ENCODE data around the gene COL9A3.

Gene COL9A3

DNA sequence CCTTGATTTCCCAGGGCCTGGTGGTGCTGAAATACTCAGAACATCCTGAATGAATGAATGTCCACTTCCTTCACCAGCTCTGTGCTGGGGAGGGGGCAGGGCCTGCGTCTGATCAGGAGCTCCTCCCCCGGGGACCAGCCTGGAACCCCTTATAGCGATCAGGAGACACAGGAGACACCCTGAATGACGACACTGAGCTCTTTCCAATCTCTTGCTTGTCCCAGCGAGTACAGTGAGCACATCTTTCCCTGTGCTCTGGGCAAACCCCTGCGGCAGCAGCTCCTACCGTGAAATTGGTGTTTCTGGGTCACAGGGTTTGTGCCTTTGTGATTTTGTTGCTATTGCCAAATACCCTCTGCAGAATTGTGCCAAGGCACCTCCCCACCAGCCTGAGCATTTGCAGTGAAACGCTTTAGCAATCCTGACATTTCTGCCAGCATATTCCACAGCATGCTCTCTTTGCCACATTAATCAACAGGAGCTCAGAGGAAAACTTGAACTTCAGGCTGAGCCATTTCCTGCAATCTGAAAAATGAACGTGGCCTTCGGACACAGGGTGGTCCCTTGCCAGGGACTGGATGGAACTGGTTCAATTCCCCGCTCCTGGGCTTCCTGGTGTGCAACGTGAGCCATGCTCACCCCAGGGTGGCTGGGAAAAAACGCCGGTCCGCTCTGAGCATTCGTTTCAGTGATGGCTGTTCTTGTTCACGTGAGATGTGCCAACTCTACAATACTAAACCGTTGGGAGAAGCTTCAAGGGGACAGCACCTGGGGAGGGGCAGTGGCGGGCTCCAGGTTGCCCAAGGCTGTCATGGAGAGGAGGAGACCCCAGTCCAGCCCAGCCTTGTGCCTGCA, 43.6 kb upstream of the COL9A3 start:
- Histone ChIP-seq H3K4me3 (ENCODE audit: low read length) (no peak overlapping the region), H3K27ac (ENCODE audit: low read length) (no peak overlapping the region), H3K27me3 (replicated peaks; ENCODE audit: insufficient read depth, low read length) (peaks cover 83% of the 10 kb centered on the region), H3K9ac (ENCODE audit: low read length) (no peak overlapping the region), H4K20me1 (ENCODE audit: insufficient read depth, low read length) (no peaks in the 10 kb centered on the region), H3K9me3 (replicated peaks; ENCODE audit: insufficient read depth, low read length) (no peaks in the 10 kb centered on the region), H3K4me1 (ENCODE audit: low read length) (peaks cover 6% of the 10 kb centered on the region), H3K9me2 (replicated peaks; ENCODE audit: insufficient read depth, low read length) (no peaks in the 10 kb centered on the region), H2AFZ (ENCODE audit: low read length) (no peak overlapping the region), H3K79me2 (ENCODE audit: low read length) (no peaks in the 10 kb centered on the region), H3F3A (ENCODE audit: insufficient read depth, low read length) (no peaks in the 10 kb centered on the region), H3K36me3 (replicated peaks; ENCODE audit: insufficient read depth, low read length) (no peaks in the 10 kb centered on the region), H3K4me2 (ENCODE audit: low read depth, low read length) (no peak overlapping the region)
- TF ChIP-seq EZH2 (optimal IDR thresholded peaks at IDR 0.05; ENCODE audit: low read depth, low read length) (no peak), EZH2phosphoT487 (IDR thresholded peaks at IDR 0.05; ENCODE audit: low read length) (no peak)
- TF ChIP-seq, protein P1, sequence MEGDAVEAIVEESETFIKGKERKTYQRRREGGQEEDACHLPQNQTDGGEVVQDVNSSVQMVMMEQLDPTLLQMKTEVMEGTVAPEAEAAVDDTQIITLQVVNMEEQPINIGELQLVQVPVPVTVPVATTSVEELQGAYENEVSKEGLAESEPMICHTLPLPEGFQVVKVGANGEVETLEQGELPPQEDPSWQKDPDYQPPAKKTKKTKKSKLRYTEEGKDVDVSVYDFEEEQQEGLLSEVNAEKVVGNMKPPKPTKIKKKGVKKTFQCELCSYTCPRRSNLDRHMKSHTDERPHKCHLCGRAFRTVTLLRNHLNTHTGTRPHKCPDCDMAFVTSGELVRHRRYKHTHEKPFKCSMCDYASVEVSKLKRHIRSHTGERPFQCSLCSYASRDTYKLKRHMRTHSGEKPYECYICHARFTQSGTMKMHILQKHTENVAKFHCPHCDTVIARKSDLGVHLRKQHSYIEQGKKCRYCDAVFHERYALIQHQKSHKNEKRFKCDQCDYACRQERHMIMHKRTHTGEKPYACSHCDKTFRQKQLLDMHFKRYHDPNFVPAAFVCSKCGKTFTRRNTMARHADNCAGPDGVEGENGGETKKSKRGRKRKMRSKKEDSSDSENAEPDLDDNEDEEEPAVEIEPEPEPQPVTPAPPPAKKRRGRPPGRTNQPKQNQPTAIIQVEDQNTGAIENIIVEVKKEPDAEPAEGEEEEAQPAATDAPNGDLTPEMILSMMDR (IDR thresholded peaks at IDR 0.05; ENCODE audit: low read length): no peak
- no peak for DNase-seq

DNA sequence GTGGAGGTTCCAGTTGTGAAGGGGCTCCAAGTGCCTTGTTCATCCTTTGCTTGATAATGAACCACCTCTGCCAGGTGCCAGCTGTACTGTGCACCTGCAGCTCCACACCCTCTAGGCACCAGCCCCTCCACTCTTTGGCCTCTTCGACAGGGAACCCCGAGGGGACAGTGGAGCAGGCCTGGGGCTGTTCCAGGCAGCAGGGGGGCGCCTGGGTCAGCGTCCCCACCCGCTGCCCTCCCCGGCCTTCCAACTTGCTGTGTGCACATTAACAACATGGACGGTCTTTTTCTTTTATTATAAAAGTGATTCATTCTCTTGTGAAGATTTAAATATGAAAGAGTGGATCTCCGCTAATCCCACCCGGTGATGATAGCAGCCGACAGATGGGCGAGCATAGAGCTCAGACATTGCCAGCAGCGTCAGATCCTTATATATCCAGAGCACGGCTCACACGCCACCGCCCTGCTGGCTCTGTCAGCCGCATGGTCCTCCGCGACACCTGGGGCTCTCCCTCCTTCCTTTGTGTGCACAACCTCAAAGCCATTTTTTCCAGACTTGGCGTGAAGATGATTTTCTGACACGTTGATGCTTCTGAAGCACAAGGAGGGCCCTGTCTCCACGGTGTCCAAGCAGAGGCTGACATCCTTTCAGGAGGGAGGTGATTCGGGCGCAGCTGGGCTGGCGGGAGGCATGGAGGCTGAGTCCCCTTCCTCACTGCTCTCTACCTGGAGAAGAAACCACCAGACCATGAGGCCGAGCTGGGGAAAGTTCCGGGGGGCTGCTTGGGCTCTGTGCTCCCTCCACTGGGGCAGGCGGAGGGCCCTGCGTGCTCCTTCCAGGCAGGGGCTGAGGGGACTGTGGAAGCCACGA, 42.8 kb upstream of the COL9A3 start:
- Histone ChIP-seq H2AFZ (ENCODE audit: low read length) (no peak overlapping the region), H3K27ac (ENCODE audit: low read length) (no peak overlapping the region), H3K4me2 (ENCODE audit: low read depth, low read length) (no peak overlapping the region), H4K20me1 (ENCODE audit: insufficient read depth, low read length) (no peaks in the 10 kb centered on the region), H3K4me1 (ENCODE audit: low read length) (peaks cover 6% of the 10 kb centered on the region), H3K4me3 (ENCODE audit: low read length) (no peak overlapping the region), H3K9me3 (replicated peaks; ENCODE audit: insufficient read depth, low read length) (no peaks in the 10 kb centered on the region), H3K36me3 (replicated peaks; ENCODE audit: insufficient read depth, low read length) (no peaks in the 10 kb centered on the region), H3K9ac (ENCODE audit: low read length) (no peak overlapping the region), H3K9me2 (replicated peaks; ENCODE audit: insufficient read depth, low read length) (no peaks in the 10 kb centered on the region), H3K27me3 (replicated peaks; ENCODE audit: insufficient read depth, low read length) (peaks cover 83% of the 10 kb centered on the region), H3K79me2 (ENCODE audit: low read length) (no peaks in the 10 kb centered on the region), H3F3A (ENCODE audit: insufficient read depth, low read length) (no peaks in the 10 kb centered on the region)
- TF ChIP-seq, protein P1 (IDR thresholded peaks at IDR 0.05; ENCODE audit: low read length): no peak
- TF ChIP-seq EZH2phosphoT487 (IDR thresholded peaks at IDR 0.05; ENCODE audit: low read length): no peak
- no peak for TF ChIP-seq EZH2 (optimal IDR thresholded peaks at IDR 0.05; ENCODE audit: low read depth, low read length)
- no peak for DNase-seq

DNA sequence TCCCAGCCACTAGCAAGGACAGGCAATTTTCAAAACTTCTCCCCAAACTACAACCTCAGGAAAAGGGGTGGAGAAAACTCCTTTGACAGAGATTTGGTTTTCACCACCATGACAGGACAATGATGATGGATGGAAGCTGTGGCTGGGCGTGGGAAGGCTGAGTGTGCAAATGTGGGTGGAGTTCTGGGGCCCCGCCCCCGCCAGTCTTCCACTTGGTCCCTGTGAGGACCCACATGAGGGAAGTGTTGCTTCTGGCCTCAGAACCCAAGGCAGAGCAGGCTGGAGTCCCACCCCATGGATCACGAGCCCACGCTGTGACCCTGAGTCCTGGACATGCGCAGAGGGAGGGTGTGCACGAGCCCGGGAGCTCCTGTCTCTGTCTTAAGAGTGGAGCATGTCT, 42.1 kb upstream of the COL9A3 start:
- no peak overlapping the region for H2AFZ ChIP-seq (ENCODE audit: low read length)
- H4K20me1 ChIP-seq (ENCODE audit: insufficient read depth, low read length): no peaks in the 10 kb centered on the region
- H3K9me2 ChIP-seq (replicated peaks; ENCODE audit: insufficient read depth, low read length): no peaks in the 10 kb centered on the region
- H3K79me2 ChIP-seq (ENCODE audit: low read length): no peaks in the 10 kb centered on the region
- peaks cover 6% of the 10 kb centered on the region for H3K4me1 ChIP-seq (ENCODE audit: low read length)
- no peak overlapping the region for H3K27ac ChIP-seq (ENCODE audit: low read length)
- H3K4me3 ChIP-seq (ENCODE audit: low read length): no peak overlapping the region
- DNase-seq: no peak
- TF ChIP-seq EZH2 (optimal IDR thresholded peaks at IDR 0.05; ENCODE audit: low read depth, low read length): no peak
- TF ChIP-seq, protein P1 (IDR thresholded peaks at IDR 0.05; ENCODE audit: low read length): no peak
- TF ChIP-seq EZH2phosphoT487 (IDR thresholded peaks at IDR 0.05; ENCODE audit: low read length): no peak
- no peaks in the 10 kb centered on the region for H3K9me3 ChIP-seq (replicated peaks; ENCODE audit: insufficient read depth, low read length)
- H3K27me3 ChIP-seq (replicated peaks; ENCODE audit: insufficient read depth, low read length): peaks cover 83% of the 10 kb centered on the region
- H3F3A ChIP-seq (ENCODE audit: insufficient read depth, low read length): no peaks in the 10 kb centered on the region
- no peaks in the 10 kb centered on the region for H3K36me3 ChIP-seq (replicated peaks; ENCODE audit: insufficient read depth, low read length)
- no peak overlapping the region for H3K9ac ChIP-seq (ENCODE audit: low read length)
- no peak overlapping the region for H3K4me2 ChIP-seq (ENCODE audit: low read depth, low read length)

All from MM.1S (cell line).